Keratinocyte (primary cell): ENCODE measurements around the gene GUF1.

Experiments
- EZH2 ChIP-seq: IDR thresholded peaks from one replicate; pipeline ENCODE4 v1.6.1; 2012; ENCODE audit warnings: inconsistent platforms, mild to moderate bottlenecking, low read length, moderate library complexity
- TF ChIP-seq, protein P1 (sequence below), 3 experiments: IDR thresholded peaks in 1 of 3; conservative IDR thresholded peaks in 1 of 3; optimal IDR thresholded peaks in 1 of 3; 2 replicates in 2 of 3; 3 replicates in 1 of 3; pipeline versions ENCODE3 to v1.5.1; 2011; ENCODE audit warnings: low read length in 3 of 3, mild to moderate bottlenecking in 3 of 3, moderate library complexity in 2 of 3, control low read depth in 1 of 3, inconsistent platforms in 1 of 3; ENCODE audit not compliant: insufficient read depth in 2 of 3; ENCODE audit errors: extremely low read depth in 1 of 3

DNA sequence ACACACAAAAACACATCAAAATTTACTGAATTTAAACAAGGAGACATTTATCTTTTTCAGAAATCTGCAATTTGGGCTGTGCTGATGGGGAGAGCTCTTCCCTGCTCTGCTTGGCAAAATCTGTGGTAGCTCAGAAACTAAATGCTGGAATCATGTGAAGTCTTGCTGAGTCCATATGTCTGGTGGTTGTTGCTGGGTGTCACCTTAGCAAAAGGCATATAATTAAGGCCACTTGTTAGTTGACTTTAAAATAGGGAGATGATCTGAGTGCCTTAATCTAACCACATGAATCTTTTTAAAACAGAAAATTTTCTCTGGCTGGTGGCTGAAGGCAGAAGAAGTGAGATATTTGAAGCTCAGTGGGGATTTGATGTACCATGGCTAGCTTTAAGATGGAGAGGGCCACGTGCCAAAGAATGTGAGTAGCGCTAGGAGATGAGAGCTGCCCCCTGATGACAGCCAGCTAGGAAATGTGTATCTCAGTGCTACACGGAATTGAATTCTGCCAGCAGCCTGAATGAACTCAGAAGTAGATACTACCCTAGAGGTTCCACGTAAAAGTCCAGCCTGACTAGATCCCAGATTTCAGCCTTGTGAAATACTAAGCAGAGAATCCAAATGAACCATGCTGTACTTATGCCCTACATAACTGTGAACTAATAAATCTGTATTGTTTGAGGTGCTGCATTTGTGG, 7.6 kb upstream of the GUF1 start:
- TF ChIP-seq, protein P1, sequence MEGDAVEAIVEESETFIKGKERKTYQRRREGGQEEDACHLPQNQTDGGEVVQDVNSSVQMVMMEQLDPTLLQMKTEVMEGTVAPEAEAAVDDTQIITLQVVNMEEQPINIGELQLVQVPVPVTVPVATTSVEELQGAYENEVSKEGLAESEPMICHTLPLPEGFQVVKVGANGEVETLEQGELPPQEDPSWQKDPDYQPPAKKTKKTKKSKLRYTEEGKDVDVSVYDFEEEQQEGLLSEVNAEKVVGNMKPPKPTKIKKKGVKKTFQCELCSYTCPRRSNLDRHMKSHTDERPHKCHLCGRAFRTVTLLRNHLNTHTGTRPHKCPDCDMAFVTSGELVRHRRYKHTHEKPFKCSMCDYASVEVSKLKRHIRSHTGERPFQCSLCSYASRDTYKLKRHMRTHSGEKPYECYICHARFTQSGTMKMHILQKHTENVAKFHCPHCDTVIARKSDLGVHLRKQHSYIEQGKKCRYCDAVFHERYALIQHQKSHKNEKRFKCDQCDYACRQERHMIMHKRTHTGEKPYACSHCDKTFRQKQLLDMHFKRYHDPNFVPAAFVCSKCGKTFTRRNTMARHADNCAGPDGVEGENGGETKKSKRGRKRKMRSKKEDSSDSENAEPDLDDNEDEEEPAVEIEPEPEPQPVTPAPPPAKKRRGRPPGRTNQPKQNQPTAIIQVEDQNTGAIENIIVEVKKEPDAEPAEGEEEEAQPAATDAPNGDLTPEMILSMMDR (optimal IDR thresholded peaks at IDR 0.05 in 1 of 3, IDR thresholded peaks at IDR 0.05 in 1 of 3, conservative IDR thresholded peaks at IDR 0.05 in 1 of 3; ENCODE audit: extremely low read depth in 1 of 3, insufficient read depth in 2 of 3, low read length in 3 of 3), result no peak
- no peak for TF ChIP-seq EZH2
